ENCODE measurements around the gene ADGRA1. TPM values are rescaled to one million over a fixed set of nuclear protein-coding genes. Genes with fewer than 3 reads are reported as not detected.

The ADGRA1 gene
- total and polyA plus RNA-seq, 2 donors (not counting 1 experiment from before 2014, with no cell fraction given), result not detected

- no peaks in the 10 kb centered on the region for H3K27me3 ChIP-seq (ENCODE audit: control insufficient read depth, insufficient read depth, low read length)
- no peaks in the 10 kb centered on the region for H4K20me1 ChIP-seq (ENCODE audit: control insufficient read depth, extremely low read depth, insufficient read depth, low read length)
- H3K9me3 ChIP-seq (ENCODE audit: control insufficient read depth, insufficient read depth, low read depth, low read length), result no peaks in the 10 kb centered on the region
- no peak overlapping the region for H2AFZ ChIP-seq (ENCODE audit: low read length)
- no peak overlapping the region for H3K9ac ChIP-seq (ENCODE audit: insufficient read depth, low read length)
- no peak overlapping the region for H3K4me2 ChIP-seq (ENCODE audit: extremely low read depth, insufficient read depth, low read length)
- no peaks in the 10 kb centered on the region for H3K4me1 ChIP-seq (ENCODE audit: control insufficient read depth, extremely low read depth, insufficient read depth, low read length)
- no peak overlapping the region for H3K4me3 ChIP-seq (replicated peaks in 1 of 4; ENCODE audit: control extremely low read depth in 1 of 4, insufficient read depth in 1 of 4, low read depth in 3 of 4, low read length in 4 of 4)
- H3K79me2 ChIP-seq (ENCODE audit: control insufficient read depth, insufficient read depth, low read length), result no peaks in the 10 kb centered on the region
- no peaks in the 10 kb centered on the region for H3K36me3 ChIP-seq (ENCODE audit: control insufficient read depth, insufficient read depth, low read length)
- H3K27ac ChIP-seq (ENCODE audit: insufficient read depth, low read length), result no peak overlapping the region
- no peak for DNase-seq (ENCODE audit: low read depth in 2 of 2)
- TF ChIP-seq EZH2 (IDR thresholded peaks at IDR 0.05; ENCODE audit: low read length, missing control alignments) (no peak), CTCF (conservative IDR thresholded peaks at IDR 0.05 in 1 of 2, IDR thresholded peaks at IDR 0.05 in 1 of 2; ENCODE audit: low read depth in 1 of 2, low read length in 2 of 2) (no peak)
Observed at GRCh38 chr10:133087045-133087678, 562 bp upstream of the ADGRA1 start.

DNA sequence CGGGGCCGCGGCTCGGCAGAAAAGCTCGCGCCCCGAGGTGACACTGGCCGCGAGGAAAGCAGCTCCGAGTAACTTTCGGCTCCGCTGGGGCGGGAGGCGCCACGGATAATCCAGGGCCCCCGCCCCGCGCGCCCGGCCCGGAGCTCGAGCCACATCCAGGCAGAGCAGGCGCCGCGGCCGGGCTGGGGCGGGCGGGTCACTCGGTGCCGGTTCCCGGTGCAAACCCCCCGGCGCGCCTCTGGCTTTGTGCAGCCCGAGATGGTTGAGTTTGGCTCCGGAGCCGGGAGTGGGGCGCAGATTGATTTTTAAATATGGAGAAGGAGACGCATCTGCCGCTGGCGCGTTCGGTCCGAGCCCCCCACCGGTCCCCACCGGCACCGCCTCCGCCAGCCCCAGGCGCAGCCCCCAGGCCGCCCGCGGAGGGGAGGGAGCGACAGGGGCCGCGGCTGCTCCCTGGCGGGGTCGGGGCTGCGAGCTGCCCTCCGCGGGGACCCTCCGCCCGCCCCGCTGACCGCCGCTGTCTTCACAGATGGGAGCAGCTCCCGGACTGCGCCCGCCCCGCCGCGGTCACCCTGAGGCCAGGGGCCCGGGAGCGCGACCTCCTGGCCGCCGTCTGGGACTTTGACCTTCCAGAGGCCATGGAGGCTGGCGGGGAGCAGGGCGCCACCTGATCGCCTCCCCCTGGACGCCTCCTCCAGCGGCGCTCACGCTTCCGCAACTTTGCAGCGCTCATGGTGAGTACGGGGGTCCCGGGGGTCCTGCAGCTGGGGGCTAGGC lies 643 bp downstream of the ADGRA1 start:
- no peaks in the 10 kb centered on the region for H3K36me3 ChIP-seq (ENCODE audit: control insufficient read depth, insufficient read depth, low read length)
- H3K4me3 ChIP-seq (replicated peaks in 1 of 4; ENCODE audit: control extremely low read depth in 1 of 4, insufficient read depth in 1 of 4, low read depth in 3 of 4, low read length in 4 of 4), result no peak overlapping the region
- no peak overlapping the region for H3K4me2 ChIP-seq (ENCODE audit: extremely low read depth, insufficient read depth, low read length)
- H2AFZ ChIP-seq (ENCODE audit: low read length), result no peak overlapping the region
- H4K20me1 ChIP-seq (ENCODE audit: control insufficient read depth, extremely low read depth, insufficient read depth, low read length), result no peaks in the 10 kb centered on the region
- no peaks in the 10 kb centered on the region for H3K27me3 ChIP-seq (ENCODE audit: control insufficient read depth, insufficient read depth, low read length)
- no peak overlapping the region for H3K27ac ChIP-seq (ENCODE audit: insufficient read depth, low read length)
- TF ChIP-seq CTCF (conservative IDR thresholded peaks at IDR 0.05 in 1 of 2, IDR thresholded peaks at IDR 0.05 in 1 of 2; ENCODE audit: low read depth in 1 of 2, low read length in 2 of 2) (no peak), EZH2 (IDR thresholded peaks at IDR 0.05; ENCODE audit: low read length, missing control alignments) (no peak)
- no peak for DNase-seq (ENCODE audit: low read depth in 2 of 2)
- no peaks in the 10 kb centered on the region for H3K9me3 ChIP-seq (ENCODE audit: control insufficient read depth, insufficient read depth, low read depth, low read length)
- H3K4me1 ChIP-seq (ENCODE audit: control insufficient read depth, extremely low read depth, insufficient read depth, low read length), result no peaks in the 10 kb centered on the region
- no peaks in the 10 kb centered on the region for H3K79me2 ChIP-seq (ENCODE audit: control insufficient read depth, insufficient read depth, low read length)
- no peak overlapping the region for H3K9ac ChIP-seq (ENCODE audit: insufficient read depth, low read length)

GRCh38 chr10:133088956-133089800 lies 1.5 kb downstream of the ADGRA1 start:
- DNase-seq (ENCODE audit: low read depth in 2 of 2), result no peak
- H3K9ac ChIP-seq (ENCODE audit: insufficient read depth, low read length), result no peak overlapping the region
- no peaks in the 10 kb centered on the region for H3K4me1 ChIP-seq (ENCODE audit: control insufficient read depth, extremely low read depth, insufficient read depth, low read length)
- H3K79me2 ChIP-seq (ENCODE audit: control insufficient read depth, insufficient read depth, low read length), result no peaks in the 10 kb centered on the region
- TF ChIP-seq EZH2 (IDR thresholded peaks at IDR 0.05; ENCODE audit: low read length, missing control alignments) (no peak), CTCF (conservative IDR thresholded peaks at IDR 0.05 in 1 of 2, IDR thresholded peaks at IDR 0.05 in 1 of 2; ENCODE audit: low read depth in 1 of 2, low read length in 2 of 2) (no peak)
- H3K27me3 ChIP-seq (ENCODE audit: control insufficient read depth, insufficient read depth, low read length), result peaks cover 2% of the 10 kb centered on the region
- no peaks in the 10 kb centered on the region for H3K9me3 ChIP-seq (ENCODE audit: control insufficient read depth, insufficient read depth, low read depth, low read length)
- no peak overlapping the region for H3K4me3 ChIP-seq (replicated peaks in 1 of 4; ENCODE audit: control extremely low read depth in 1 of 4, insufficient read depth in 1 of 4, low read depth in 3 of 4, low read length in 4 of 4)
- H3K27ac ChIP-seq (ENCODE audit: insufficient read depth, low read length), result no peak overlapping the region
- no peak overlapping the region for H3K4me2 ChIP-seq (ENCODE audit: extremely low read depth, insufficient read depth, low read length)
- no peaks in the 10 kb centered on the region for H3K36me3 ChIP-seq (ENCODE audit: control insufficient read depth, insufficient read depth, low read length)
- no peaks in the 10 kb centered on the region for H4K20me1 ChIP-seq (ENCODE audit: control insufficient read depth, extremely low read depth, insufficient read depth, low read length)
- H2AFZ ChIP-seq (ENCODE audit: low read length), result no peak overlapping the region
